AG09319 (cell line): ENCODE measurements around the gene INPP5J.

Source experiments
- DNase-seq: peaks from one replicate; pipeline ENCODE4 v3.0.0-alpha.2; 2010; ENCODE audit warnings: low read depth; ENCODE audit errors: extremely low read depth
- TF ChIP-seq, protein P1 (sequence below): IDR thresholded peaks from 2 replicates; pipeline ENCODE4 v1.5.1; 2011; ENCODE audit warnings: low read depth, mild to moderate bottlenecking, inconsistent platforms, low read length, moderate library complexity

Gene INPP5J

DNA sequence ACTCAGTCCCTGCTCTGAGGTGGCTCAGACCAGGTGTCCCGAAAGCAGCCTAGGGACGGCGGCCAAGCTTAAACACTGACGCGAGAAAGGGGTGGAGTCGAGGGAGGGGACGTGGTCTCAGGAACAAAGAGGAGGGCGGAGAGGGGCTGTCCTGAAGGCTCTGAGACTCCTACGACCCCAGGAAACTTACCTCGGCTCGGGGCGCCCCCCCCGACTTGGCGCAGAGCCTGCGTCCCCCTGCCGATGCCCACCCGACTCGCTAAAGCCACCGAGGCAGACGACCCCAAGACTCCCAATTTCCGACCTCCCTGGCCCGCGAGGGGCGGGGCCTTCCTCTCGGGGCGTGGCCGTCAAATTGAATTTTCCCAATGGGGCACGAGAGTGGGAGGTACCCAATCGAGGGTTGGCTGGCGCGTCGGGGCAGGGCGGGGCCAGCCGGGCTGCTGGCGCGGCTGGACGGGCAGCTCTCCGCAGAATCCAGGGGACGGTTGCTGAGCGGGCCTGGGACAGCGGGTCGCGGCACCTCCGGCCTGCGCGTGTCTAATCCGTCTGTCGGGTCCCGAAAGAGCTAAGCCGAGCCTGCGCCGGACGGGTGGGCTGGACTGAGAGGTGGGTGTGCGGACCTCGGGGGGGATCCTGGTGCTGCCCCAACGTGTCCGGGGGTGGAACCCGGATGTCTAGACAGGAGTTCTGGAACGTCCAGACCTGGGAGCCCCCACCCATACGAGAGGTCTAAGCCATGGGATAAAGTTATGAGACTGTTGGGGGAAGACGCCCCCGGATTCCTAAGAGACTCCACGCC, 41.7 kb upstream of the INPP5J start, which contains the start of gene SMTN:
TSS of gene SMTN (plus strand) at position 471 of the 802 bp plus-strand sequence. CDS start 1,941 bp downstream, outside the sequence.
- peak; percentile 64 for DNase-seq
- TF ChIP-seq, protein P1, sequence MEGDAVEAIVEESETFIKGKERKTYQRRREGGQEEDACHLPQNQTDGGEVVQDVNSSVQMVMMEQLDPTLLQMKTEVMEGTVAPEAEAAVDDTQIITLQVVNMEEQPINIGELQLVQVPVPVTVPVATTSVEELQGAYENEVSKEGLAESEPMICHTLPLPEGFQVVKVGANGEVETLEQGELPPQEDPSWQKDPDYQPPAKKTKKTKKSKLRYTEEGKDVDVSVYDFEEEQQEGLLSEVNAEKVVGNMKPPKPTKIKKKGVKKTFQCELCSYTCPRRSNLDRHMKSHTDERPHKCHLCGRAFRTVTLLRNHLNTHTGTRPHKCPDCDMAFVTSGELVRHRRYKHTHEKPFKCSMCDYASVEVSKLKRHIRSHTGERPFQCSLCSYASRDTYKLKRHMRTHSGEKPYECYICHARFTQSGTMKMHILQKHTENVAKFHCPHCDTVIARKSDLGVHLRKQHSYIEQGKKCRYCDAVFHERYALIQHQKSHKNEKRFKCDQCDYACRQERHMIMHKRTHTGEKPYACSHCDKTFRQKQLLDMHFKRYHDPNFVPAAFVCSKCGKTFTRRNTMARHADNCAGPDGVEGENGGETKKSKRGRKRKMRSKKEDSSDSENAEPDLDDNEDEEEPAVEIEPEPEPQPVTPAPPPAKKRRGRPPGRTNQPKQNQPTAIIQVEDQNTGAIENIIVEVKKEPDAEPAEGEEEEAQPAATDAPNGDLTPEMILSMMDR, result no peak

GRCh38 chr22:31081963-31082605, 40.7 kb upstream of the INPP5J start:
- DNase-seq, result no peak
- TF ChIP-seq, protein P1, result no peak

DNA sequence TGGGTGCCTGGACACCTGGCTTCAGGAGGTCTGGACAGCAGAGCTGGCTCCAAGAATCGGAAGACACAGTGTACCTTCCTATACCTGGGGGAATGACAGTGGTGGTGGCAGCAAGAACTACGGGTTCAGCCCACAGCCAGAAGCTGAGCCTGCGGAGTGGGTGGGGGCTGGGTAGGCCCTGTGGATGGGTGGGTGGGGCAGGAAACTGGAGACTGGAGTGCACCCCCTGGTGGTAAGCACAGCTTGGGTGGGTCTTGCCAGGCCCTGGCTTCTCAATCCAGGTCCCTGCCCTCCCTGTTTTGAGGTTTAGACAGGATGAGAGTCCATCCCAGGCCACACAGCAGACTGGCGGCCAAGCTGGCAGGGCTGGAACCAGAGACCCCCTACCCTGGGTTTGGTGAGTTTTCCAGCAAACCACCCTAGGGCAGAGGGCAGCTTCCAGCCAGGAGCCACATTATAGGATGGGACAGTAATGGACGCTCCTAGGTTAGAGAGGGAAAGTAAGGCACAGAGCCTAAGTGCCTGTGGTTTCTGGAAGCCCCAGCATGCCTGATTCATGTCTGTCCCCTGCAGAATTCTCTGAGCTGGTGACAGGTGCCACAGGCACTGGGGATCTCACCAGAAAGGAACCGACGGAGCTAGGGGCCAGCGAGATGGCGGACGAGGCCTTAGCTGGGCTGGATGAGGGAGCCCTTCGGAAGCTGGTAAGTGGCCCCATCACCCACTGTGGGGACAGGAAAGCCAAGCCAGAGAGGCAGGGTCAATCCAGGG, 40.0 kb upstream of the INPP5J start:
- DNase-seq, result peak; percentile 41
- TF ChIP-seq, protein P1, result peak; percentile 72

- TF ChIP-seq, protein P1, result no peak
- no peak for DNase-seq
Measured at GRCh38 chr22:31083377-31083768, 39.4 kb upstream of the INPP5J start.

DNA sequence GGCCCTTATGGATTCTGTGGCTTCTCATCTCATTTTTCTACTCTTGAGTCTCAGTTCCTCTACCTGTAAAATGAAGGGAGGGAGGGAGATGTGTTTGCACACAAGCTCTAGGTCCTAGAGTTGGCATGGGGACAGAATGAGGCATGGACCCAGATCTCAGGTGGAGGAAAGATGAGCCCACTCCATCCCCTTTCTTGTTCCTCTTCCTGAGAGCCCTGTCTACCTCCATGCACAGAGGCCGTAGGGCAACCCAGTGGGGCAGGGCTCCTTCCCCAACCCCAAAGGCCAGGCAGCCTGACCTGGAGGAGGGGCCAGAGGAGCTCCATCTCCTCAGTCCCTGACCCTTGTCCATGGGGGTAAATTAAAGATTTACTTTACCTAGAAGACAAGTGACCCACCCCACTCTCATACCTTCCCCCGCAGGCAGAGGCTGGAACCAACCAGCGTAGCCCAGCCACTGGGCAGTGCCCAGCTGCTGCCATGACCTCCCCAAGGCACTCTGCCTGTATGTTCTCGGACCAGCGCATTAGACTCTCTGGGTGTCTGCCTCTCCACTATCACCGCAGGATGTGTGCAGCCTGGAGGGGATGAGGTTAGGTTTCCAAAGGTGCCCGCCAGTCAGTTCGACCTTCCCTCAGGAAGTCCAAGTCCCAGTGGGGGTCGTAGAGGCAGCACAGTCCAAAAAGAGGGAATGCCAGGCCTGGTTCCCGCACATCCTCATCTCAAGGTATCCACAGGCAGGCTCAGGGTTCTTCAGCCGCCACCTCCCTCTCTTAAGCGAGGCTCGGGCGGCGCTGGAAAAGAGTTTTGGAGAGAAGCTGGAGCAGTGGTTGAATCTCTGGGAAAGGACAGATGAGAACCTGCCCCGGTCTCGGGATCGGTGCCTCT, 38.6 kb upstream of the INPP5J start:
- DNase-seq, result no peak
- TF ChIP-seq, protein P1, result no peak

DNA sequence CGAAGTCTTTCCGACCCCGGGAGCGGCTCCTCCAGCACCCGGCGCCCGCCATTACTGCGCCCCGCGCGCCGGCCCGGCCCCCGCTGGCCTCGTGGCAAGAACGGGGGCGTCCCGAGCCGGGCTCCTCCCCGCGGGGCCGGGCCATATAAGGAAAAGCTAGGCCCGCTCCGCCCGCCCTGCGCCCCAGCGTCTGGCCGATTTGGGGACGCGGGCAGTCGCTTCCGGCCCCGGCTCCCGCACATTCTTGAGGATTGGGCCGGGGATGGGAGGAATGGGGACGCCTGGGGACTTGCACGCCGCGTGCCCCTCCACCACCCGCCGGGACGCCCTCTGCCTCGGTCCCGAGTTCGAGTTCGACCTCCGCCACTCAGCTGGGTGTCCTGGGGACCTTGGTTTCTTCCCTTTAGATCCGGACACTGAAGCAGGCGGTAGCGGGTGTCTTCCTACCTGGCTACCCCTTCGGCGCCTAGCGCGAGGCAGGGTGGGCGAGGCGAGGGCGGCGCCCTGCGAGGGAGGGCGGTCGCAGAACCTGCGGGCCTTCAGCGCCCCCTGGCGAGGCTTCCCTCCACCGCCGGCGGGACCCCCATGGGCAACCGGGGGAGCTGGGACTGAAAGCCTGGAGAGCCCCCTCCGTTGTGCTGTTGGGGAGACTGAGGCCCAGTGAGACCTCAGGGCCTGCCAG, 37.8 kb upstream of the INPP5J start:
- TF ChIP-seq, protein P1, result peak; percentile 72
- peak; percentile 69 for DNase-seq
